Duodenal mucosa (tissue), 2 donors: ENCODE measurements around the gene NOTUM.
"Not testable (repeated sequence)": the region's sequence is repeated elsewhere in the genome, so short reads cannot be mapped to it uniquely, and the experiment has no call there.

Experiments
- H3K27ac ChIP-seq: one replicate; pipeline ENCODE4 v1.7.0; 2013; ENCODE audit warnings: low read depth, low read length
- H3K27me3 ChIP-seq, 2 donors: one replicate each; pipeline ENCODE4 v1.7.0; 2013; ENCODE audit warnings: low read length in 2 of 2, control low read depth in 1 of 2; ENCODE audit not compliant: insufficient read depth in 2 of 2, control insufficient read depth in 1 of 2
- H3K36me3 ChIP-seq, 2 donors: one replicate each; pipeline ENCODE4 v1.7.0; 2013; ENCODE audit warnings: low read length in 2 of 2, control low read depth in 1 of 2; ENCODE audit not compliant: insufficient read depth in 2 of 2, control insufficient read depth in 1 of 2
- H3K4me1 ChIP-seq, 2 donors: one replicate each; pipeline ENCODE4 v1.7.0; 2013; ENCODE audit warnings: low read length in 2 of 2, control low read depth in 1 of 2; ENCODE audit not compliant: insufficient read depth in 2 of 2, control insufficient read depth in 1 of 2
- H3K4me3 ChIP-seq, 2 donors: one replicate each; pipeline ENCODE4 v1.7.0; 2013; ENCODE audit warnings: low read length in 2 of 2, low read depth in 1 of 2
- H3K9ac ChIP-seq, 2 donors: one replicate each; pipeline ENCODE4 v1.7.0; 2013; ENCODE audit warnings: low read length in 2 of 2, low read depth in 1 of 2
- H3K9me3 ChIP-seq, 2 donors: one replicate each; pipeline ENCODE4 v1.7.0; 2013; ENCODE audit warnings: low read length in 2 of 2, control low read depth in 1 of 2; ENCODE audit not compliant: control insufficient read depth in 1 of 2

Gene NOTUM

DNA sequence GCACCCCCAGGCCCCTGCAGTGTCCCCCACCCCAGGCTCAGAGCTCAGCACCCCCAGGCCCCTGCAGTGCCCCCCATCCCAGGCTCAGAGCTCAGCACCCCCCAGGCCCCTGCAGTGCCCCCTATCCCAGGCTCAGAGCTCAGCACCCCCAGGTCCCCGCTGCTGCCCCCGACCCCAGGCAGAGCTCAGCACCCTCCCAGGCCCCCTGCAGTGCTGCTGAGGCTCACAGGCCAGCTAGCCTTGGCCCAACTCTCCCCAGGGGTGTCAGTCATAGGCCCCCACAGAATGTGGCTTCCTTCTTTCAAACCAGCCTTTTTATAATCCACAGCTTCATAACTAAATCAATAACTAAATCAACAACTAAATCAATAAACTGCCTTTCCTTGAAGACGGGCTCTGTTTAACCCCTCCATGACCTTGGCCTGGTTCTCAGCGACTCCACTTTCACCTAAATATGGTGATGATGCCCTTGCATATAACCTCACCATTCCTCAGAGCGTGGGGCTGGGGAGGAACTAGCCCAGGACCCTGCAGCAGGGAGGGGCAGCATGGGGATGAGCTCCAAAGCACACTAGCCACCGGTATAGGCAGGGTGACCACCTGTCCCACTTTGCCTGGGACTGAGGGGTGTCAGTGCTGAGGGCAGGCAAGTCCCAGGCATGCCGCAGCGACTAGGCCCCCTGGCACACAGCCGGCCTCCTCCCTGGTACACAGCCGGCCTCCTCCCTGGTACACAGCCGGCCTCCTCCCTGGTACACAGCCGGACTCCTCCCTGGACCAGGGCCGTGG lies 5.0 kb downstream of the NOTUM start:
- H3K4me1 ChIP-seq = no peaks in the 10 kb centered on the region
- H3K4me3 ChIP-seq = no peak overlapping the region
- no peak overlapping the region for H3K27ac ChIP-seq
- no peak overlapping the region for H3K9ac ChIP-seq
- peaks cover 14 to 22% of the 10 kb centered on the region in 2 donors for H3K27me3 ChIP-seq
- no peaks in the 10 kb centered on the region for H3K36me3 ChIP-seq
- H3K9me3 ChIP-seq = no peaks in the 10 kb centered on the region

DNA sequence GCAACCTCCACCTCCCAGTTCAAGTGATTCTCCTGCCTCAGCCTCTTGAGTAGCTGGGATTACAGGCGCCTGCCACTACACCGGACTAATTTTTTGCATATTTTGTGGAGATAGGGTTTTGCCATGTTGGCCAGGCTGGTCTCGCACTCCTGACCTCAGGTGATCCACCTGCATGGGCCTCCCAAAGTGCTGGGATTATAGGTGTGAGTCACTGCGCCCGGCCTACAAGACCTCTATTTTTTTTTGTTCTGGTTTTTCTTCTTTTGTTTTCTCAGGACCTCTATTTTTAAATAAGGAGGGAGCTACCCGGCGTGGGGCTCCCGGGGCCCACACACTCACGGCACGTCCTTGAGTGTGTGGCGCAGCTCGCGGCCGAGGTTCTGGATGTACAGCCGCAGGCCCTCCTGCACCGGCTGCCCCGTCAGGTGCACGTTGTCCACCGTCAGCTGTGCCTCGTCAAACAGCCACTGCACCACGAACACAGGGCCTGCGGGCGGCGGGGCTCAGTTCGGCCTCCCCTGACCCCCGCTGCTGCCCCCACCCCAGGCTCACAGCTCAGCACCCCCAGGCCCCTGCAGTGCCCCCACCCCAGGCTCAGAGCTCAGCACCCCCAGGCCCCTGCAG lies 5.8 kb downstream of the NOTUM start:
- Histone ChIP-seq H3K27me3 (peaks cover 14 to 16% of the 10 kb centered on the region in 2 donors), H3K9me3 (no peaks in the 10 kb centered on the region), H3K4me3 (no peak overlapping the region), H3K9ac (no peak overlapping the region), H3K27ac (no peak overlapping the region), H3K4me1 (no peaks in the 10 kb centered on the region), H3K36me3 (no peaks in the 10 kb centered on the region)

DNA sequence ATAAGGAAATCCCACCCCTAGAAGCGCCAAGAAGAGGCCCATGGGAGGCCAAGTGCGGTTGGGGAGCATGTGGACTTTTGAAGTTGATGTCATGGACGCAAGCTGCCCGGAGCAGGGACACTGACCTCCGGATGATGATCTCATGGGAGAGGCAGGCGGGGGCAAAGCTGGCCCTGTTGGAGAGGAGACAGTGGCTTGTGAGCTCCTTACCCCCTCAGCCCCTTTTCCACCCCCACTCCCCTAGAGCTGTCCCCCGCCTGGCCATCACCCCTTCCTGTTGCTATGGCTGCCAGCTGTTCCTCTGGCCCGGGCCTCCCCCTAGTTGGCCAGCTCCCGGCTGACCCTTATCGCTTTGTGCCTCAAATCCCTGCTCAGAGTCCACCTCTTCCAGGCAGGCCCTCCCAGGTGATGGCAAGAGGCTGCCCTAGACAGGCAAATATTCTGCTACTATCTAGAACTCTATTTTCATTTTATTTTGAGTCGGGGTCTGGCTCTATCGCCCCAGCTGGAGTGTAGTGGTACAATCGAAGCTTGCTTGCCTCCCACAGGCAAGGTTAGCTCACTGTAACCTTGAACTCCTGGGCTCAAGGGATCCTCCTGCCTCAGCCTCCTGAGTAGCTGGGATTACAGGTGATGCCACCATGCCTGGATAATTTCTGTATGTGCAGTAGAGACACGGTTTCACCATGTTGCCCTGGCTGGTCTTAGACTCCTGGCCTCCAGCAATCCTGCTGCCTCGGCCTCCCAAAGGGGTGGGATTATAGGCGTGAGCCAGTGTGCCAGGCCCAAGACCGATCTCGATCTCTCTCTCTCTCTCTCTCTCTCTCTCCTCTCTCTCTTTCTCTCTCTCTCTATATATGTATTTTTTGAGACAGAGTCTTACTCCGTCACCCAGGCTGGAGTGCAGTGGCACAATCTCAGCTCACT lies 6.6 kb downstream of the NOTUM start:
- H3K4me1 ChIP-seq = no peaks in the 10 kb centered on the region
- H3K27me3 ChIP-seq = peaks cover 14 to 15% of the 10 kb centered on the region in 2 donors
- H3K4me3 ChIP-seq = no peak overlapping the region
- no peak overlapping the region for H3K9ac ChIP-seq
- no peaks in the 10 kb centered on the region for H3K9me3 ChIP-seq
- H3K36me3 ChIP-seq = no peaks in the 10 kb centered on the region
- H3K27ac ChIP-seq = no peak overlapping the region

- not testable (repeated sequence) for H3K4me3 ChIP-seq, H3K27ac ChIP-seq, H3K9ac ChIP-seq, H3K36me3 ChIP-seq, H3K4me1 ChIP-seq, H3K9me3 ChIP-seq, H3K27me3 ChIP-seq
These were observed 7.5 kb downstream of the NOTUM start for GRCh38 chr17:81953443-81953842.

- Histone ChIP-seq H3K4me3 (no peak overlapping the region), H3K4me1 (no peaks in the 10 kb centered on the region), H3K9me3 (no peaks in the 10 kb centered on the region), H3K27ac (no peak overlapping the region), H3K36me3 (no peaks in the 10 kb centered on the region), H3K9ac (no peak overlapping the region), H3K27me3 (peaks cover 0 to under 1% of the 10 kb centered on the region in 2 donors)
These were observed 8.2 kb downstream of the NOTUM start for GRCh38 chr17:81952792-81953228.

DNA sequence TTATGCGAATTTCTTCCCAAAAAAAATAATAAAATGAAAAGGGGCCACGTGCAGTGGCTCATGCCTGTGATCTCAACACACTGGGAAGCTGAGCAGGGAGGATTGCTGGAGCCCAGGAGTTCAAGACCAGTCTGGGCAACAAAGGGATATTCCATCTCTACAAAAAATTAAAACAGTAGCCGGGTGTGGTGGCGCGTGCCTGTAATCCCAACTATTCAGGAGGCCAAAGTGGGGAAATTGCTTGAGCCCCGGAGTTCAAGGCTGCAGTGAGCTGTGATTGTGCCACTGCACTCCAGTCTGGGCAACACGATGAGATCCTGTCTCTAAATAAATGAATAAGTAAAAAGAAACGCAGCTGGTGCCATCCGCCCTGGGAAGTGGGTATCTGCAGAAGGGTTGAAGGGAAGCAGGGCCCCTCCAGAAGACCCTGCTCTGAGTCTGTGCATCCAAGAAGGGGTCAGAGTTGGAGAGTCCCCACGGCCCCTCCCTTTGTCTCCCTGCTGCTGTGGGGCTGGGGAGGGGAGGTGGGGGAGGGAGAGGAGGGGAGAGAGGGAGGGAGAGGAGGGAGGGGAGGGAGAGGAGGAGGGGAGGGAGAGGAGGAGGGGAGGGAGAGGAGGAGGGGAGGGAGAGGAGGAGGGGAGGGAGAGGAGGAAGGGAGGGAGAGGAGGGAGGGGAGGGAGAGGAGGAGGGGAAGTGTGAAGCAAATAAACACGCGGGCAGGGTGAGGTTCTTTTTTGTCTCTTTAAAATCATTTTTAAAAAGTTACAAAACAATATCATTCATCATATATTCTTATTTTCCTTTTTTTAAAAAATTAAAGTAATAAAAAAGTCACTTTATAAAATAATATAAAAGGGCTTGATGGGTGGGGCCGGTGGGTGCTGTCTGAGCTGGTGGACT lies 9.0 kb downstream of the NOTUM start:
- Histone ChIP-seq H3K4me3 (no peak overlapping the region), H3K9ac (no peak overlapping the region), H3K9me3 (no peaks in the 10 kb centered on the region), H3K4me1 (no peaks in the 10 kb centered on the region), H3K27ac (no peak overlapping the region), H3K27me3 (no peaks in the 10 kb centered on the region), H3K36me3 (no peaks in the 10 kb centered on the region)

GRCh38 chr17:81950501-81950900 lies 10.5 kb downstream of the NOTUM start:
- H3K4me1 ChIP-seq = no peaks in the 10 kb centered on the region
- no peak overlapping the region for H3K27ac ChIP-seq
- no peaks in the 10 kb centered on the region for H3K27me3 ChIP-seq
- H3K9ac ChIP-seq = no peak overlapping the region
- no peaks in the 10 kb centered on the region for H3K36me3 ChIP-seq
- H3K4me3 ChIP-seq = no peak overlapping the region
- no peaks in the 10 kb centered on the region for H3K9me3 ChIP-seq

DNA sequence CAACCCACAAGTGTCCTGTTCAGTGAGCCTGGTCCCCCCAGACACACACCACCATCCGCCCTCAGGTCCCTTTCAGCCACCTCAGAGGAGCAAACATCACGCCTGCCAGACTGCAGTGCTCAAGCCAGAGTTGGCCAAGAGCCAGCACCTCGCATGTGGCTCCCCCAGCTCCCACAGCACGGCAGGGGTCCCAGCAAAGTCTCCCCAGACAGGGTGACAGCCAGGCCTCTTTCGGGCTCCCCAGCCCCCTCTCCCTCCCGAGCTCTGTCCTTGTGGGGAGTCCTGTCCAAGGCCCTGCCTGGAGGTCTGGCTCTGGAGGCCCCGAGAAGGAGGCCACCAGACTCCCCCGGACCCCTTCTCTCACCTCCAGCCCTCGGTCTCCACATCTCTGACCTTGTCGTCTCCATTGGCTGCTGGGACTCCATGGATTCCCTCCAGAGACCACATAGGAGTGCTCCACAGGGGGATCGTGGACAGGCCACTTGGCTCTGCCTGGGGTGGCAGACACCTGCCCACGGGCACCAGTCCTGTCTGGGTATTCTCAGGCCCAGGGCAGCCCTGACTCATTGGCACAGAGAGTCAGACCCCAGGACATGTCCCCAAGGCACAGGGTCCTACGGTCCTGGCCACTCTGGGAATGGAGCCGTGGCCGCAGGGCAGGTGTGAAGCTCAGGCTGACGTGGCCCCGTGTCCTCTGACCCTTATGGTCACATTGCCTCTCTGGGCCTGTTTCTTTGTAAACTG lies 12.2 kb downstream of the NOTUM start:
- Histone ChIP-seq H3K4me1 (no peaks in the 10 kb centered on the region), H3K9me3 (no peaks in the 10 kb centered on the region), H3K27me3 (no peaks in the 10 kb centered on the region), H3K9ac (no peak overlapping the region), H3K4me3 (no peak overlapping the region), H3K27ac (no peak overlapping the region), H3K36me3 (no peaks in the 10 kb centered on the region)

DNA sequence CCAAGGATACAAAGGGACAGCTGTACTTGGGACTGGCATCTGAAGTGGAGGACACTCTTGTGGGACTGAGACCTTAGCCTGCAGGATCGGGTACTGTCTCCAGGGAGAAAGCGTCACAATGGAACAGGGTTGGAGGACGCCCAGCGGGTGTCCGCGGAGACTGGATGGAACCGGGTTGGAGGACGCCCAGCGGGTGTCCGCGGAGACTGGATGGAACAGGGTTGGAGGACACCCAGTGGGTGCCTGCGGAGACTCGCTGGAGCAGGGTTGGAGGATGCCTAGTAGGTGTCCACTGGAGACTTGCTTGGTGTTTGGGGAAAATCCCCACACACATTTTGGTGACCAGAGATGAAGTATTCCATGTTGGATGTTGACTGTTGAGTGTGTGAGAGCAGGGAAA lies 13.8 kb downstream of the NOTUM start, which contains the start of gene MYADML2:
MYADML2 (minus strand) TSS at position 45 of the 400 bp plus-strand sequence. CDS start 5,492 bp downstream, outside the sequence.
- H3K27me3 ChIP-seq = no peaks in the 10 kb centered on the region
- no peaks in the 10 kb centered on the region for H3K36me3 ChIP-seq
- H3K9me3 ChIP-seq = no peaks in the 10 kb centered on the region
- H3K9ac ChIP-seq = no peak within 1 kb of the TSS
- no peak within 1 kb of the TSS for H3K4me3 ChIP-seq
- H3K4me1 ChIP-seq = no peaks in the 10 kb centered on the region
- no peak within 1 kb of the TSS for H3K27ac ChIP-seq
